PC-3 (cell line): ENCODE measurements around the gene ZNF708. TPM values are rescaled to one million over a fixed set of nuclear protein-coding genes. Genes with fewer than 3 reads are reported as not detected.
"Not testable (repeated sequence)": the region's sequence is repeated elsewhere in the genome, so short reads cannot be mapped to it uniquely, and the experiment has no call there.

ENCODE experiments used
- ATAC-seq: fragments of 200-7000 bp; cut with Tn5 transposase; 2 replicates; pipeline ENCODE4 v1.9.1; 2020; ENCODE audit warnings: mild to moderate bottlenecking, moderate library complexity
- BruUV-seq: library from RNA; stranded (reverse); fragments of 400-500 nt; replicated peaks from 2 replicates; lab custom pipeline; 2021; lab: Mats Ljungman, UMichigan
- CTCF ChIA-PET: fragments of 300-600 bp; sonication (Branson Sonifier 250); formaldehyde crosslinking; loops from one replicate; lab custom pipeline; 2022; ENCODE audit warnings: antibody characterized with exemption; lab: Charles Lee
- POLR2A ChIA-PET: fragments of 300-600 bp; sonication (Branson Sonifier 250); formaldehyde crosslinking; loops from one replicate; lab custom pipeline; 2022; ENCODE audit warnings: antibody characterized with exemption; ENCODE audit not compliant: unreplicated experiment; lab: Charles Lee
- DNase-seq: peaks from one replicate; pipeline ENCODE4 v3.0.0-alpha.2; 2015
- H2AFZ ChIP-seq: fragments of 300-600 bp; sonication (generic); 2 replicates; pipeline ENCODE4 v1.6.0; 2016; ENCODE audit warnings: antibody characterized with exemption, low read length
- H3F3A ChIP-seq: fragments of 300-600 bp; sonication (generic); one replicate; pipeline ENCODE4 v1.6.0; 2017; ENCODE audit warnings: antibody characterized with exemption, low read length, control low read depth, mild to moderate bottlenecking; ENCODE audit not compliant: unreplicated experiment
- H3K27ac ChIP-seq: fragments of 300-600 bp; sonication (generic); 2 replicates; pipeline ENCODE4 v1.5.1; 2016; ENCODE audit warnings: mild to moderate bottlenecking, low read length
- H3K27me3 ChIP-seq: fragments of 300-600 bp; sonication (generic); 2 replicates; pipeline ENCODE4 v1.6.1; 2016; ENCODE audit warnings: low read length, mixed read lengths
- H3K36me3 ChIP-seq: fragments of 300-600 bp; sonication (generic); 2 replicates; pipeline ENCODE4 v1.6.1; 2016; ENCODE audit warnings: low read depth, mixed run types, low read length, mixed read lengths
- H3K4me1 ChIP-seq: fragments of 300-600 bp; sonication (generic); 2 replicates; pipeline ENCODE4 v1.5.1; 2016; ENCODE audit warnings: low read length; ENCODE audit not compliant: insufficient read depth
- H3K4me2 ChIP-seq: fragments of 300-600 bp; sonication (generic); 2 replicates; pipeline ENCODE4 v1.6.0; 2016; ENCODE audit warnings: low read length
- H3K4me3 ChIP-seq: fragments of 300-600 bp; sonication (generic); 2 replicates; pipeline ENCODE4 v1.5.1; 2016; ENCODE audit warnings: mild to moderate bottlenecking, low read length, mixed read lengths
- H3K79me2 ChIP-seq: fragments of 300-600 bp; sonication (generic); 2 replicates; pipeline ENCODE4 v1.6.1; 2017; ENCODE audit warnings: low read length, mixed read lengths
- H3K9ac ChIP-seq: fragments of 300-600 bp; sonication (generic); 2 replicates; pipeline ENCODE4 v1.6.0; 2016; ENCODE audit warnings: mild to moderate bottlenecking, low read length
- H3K9me2 ChIP-seq: fragments of 300-600 bp; sonication (generic); replicated peaks from 2 replicates; pipeline ENCODE4 v1.6.1; 2016; ENCODE audit warnings: mixed run types, low read length, mixed read lengths
- H3K9me3 ChIP-seq: fragments of 300-600 bp; sonication (generic); 2 replicates; pipeline ENCODE4 v1.6.1; 2016; ENCODE audit warnings: low read length, mixed read lengths
- H4K20me1 ChIP-seq: fragments of 300-600 bp; sonication (generic); 2 replicates; pipeline ENCODE4 v1.6.1; 2016; ENCODE audit warnings: low read length, mixed read lengths
- EZH2 ChIP-seq: fragments of 300-600 bp; sonication (generic); IDR thresholded peaks from one replicate; pipeline ENCODE4 v1.6.1; 2017; ENCODE audit warnings: antibody characterized with exemption, mild to moderate bottlenecking, low read length; ENCODE audit not compliant: unreplicated experiment
- EZH2phosphoT487 ChIP-seq: fragments of 300-600 bp; sonication (generic); IDR thresholded peaks from 2 replicates; pipeline ENCODE4 v1.6.1; 2018; ENCODE audit warnings: mild to moderate bottlenecking, antibody characterized with exemption, low read length, borderline replicate concordance
- intact Hi-C: fragments of 100-400 bp; cut with micrococcal nuclease; formaldehyde crosslinking; loops from 2 replicates; pipeline ENCODE4 v1.9.0; 2023
- total RNA-seq: library from RNA; depleted of rRNA; stranded (reverse); fragments of >200 nt; gene quantifications from 2 replicates; pipeline ENCODE4 v1.2.3, GENCODE V29; 2014
- TF ChIP-seq, protein P1 (sequence below): fragments of 300-600 bp; sonication (generic); conservative IDR thresholded peaks from 2 replicates; pipeline ENCODE4 v1.5.1; 2017; ENCODE audit warnings: antibody characterized with exemption, low read depth, mild to moderate bottlenecking, low read length

Gene ZNF708
- total RNA-seq, 1 experiment from 2014 or later: 4.2 TPM

DNA sequence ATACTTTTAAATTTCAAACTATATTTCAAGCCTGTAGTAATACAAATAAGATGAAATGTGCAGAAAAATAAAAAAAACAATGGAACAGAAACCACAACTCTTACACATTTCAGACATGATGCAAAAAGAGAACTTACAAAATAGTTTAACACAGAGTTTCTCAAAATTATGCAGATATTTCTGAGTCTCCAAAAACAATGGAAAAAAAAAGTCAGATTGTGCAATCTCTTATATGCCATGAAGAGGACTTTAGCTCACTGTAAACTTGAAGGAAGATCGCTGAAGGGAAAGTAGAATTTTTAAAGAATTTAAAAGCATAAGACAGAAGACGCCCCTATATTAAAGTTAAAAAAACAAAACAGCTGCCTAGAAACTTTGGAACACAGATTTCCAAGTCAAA lies 20.4 kb downstream of the ZNF708 start:
- ChIA-PET POLR2A (no interaction called here), CTCF (no interaction called here)
- no TSS peak for BruUV-seq
- Histone ChIP-seq H3K4me3 (no peak overlapping the region), H3K36me3 (peaks cover 75% of the 10 kb centered on the region), H4K20me1 (no peaks in the 10 kb centered on the region), H3K4me1 (no peaks in the 10 kb centered on the region), H3K27me3 (no peaks in the 10 kb centered on the region), H3K9ac (no peak overlapping the region), H3K9me3 (peaks cover 18% of the 10 kb centered on the region), H3K9me2 (no peaks in the 10 kb centered on the region), H3K79me2 (no peaks in the 10 kb centered on the region; the same call in 1 of the 2 replicates), H3K27ac (no peak overlapping the region), H2AFZ (no peak overlapping the region), H3K4me2 (no peak overlapping the region), H3F3A (no peaks in the 10 kb centered on the region)
- no peak for TF ChIP-seq EZH2phosphoT487
- no peak for TF ChIP-seq EZH2
- TF ChIP-seq, protein P1, sequence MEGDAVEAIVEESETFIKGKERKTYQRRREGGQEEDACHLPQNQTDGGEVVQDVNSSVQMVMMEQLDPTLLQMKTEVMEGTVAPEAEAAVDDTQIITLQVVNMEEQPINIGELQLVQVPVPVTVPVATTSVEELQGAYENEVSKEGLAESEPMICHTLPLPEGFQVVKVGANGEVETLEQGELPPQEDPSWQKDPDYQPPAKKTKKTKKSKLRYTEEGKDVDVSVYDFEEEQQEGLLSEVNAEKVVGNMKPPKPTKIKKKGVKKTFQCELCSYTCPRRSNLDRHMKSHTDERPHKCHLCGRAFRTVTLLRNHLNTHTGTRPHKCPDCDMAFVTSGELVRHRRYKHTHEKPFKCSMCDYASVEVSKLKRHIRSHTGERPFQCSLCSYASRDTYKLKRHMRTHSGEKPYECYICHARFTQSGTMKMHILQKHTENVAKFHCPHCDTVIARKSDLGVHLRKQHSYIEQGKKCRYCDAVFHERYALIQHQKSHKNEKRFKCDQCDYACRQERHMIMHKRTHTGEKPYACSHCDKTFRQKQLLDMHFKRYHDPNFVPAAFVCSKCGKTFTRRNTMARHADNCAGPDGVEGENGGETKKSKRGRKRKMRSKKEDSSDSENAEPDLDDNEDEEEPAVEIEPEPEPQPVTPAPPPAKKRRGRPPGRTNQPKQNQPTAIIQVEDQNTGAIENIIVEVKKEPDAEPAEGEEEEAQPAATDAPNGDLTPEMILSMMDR: no peak
- intact Hi-C loops: no loop called here
- no peak for DNase-seq
- no peak for ATAC-seq

DNA sequence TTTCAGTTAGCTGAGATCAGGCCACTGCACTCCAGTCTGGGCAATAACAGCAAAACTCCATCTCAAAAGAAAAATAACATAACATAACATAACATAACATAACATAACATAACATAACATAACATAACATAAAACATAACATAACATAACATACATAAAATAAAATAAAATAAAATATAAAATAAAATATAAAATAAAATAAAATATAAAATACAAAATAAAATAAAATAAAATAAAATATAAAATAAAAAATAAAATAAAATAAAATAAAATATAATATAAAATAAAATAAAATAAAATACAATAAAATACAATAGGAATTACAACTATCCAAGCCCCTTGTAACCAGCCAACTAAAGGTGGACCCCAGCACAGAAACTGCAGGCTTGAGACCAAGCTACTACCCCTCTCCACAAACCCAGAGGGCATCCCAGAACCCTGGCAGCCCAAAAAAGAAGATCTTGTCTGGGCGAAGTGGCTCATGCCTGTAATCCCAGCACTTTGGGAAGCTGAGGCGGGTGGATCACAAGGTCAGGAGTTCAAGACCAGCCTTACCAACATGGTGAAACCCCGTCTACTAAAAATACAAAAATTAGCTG lies 22.2 kb downstream of the ZNF708 start:
- H3K27me3 ChIP-seq, ATAC-seq, CTCF ChIA-PET, POLR2A ChIA-PET, H3K27ac ChIP-seq, H3K4me3 ChIP-seq, H3K9me2 ChIP-seq, H2AFZ ChIP-seq, H3K4me1 ChIP-seq, DNase-seq, intact Hi-C loops, H3K4me2 ChIP-seq, BruUV-seq, H3K79me2 ChIP-seq, H4K20me1 ChIP-seq, H3K9ac ChIP-seq, H3F3A ChIP-seq: not testable (repeated sequence)
- Histone ChIP-seq H3K9me3 (peaks cover 18% of the 10 kb centered on the region), H3K36me3 (peaks cover 80% of the 10 kb centered on the region)

DNA sequence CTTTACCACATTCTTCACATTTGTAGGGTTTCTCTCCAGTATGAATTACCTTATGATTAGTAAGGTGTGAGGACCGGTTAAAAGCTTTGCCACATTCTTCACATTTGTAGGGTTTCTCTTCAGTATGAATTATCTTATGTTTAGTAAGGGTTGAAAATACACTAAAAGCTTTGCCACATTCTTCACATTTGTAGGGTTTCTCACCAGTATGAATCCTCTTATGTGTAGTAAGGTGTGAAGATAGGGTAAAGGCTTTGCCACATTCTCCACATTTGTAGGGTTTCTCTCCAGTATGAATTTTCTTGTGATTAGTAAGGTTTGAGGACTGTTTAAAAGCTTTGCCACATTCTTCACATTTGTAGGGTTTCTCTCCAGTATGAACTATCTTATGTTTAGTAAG lies 35.4 kb downstream of the ZNF708 start:
- CTCF ChIA-PET, ATAC-seq, DNase-seq, H3K9ac ChIP-seq, POLR2A ChIA-PET, H3F3A ChIP-seq, H3K4me2 ChIP-seq, H2AFZ ChIP-seq, H3K4me1 ChIP-seq, H3K4me3 ChIP-seq, BruUV-seq, H3K79me2 ChIP-seq, H4K20me1 ChIP-seq, H3K27me3 ChIP-seq, intact Hi-C loops, H3K27ac ChIP-seq, H3K9me2 ChIP-seq: not testable (repeated sequence)
- Histone ChIP-seq H3K9me3 (peaks cover 56% of the 10 kb centered on the region), H3K36me3 (peaks cover 75% of the 10 kb centered on the region)

DNA sequence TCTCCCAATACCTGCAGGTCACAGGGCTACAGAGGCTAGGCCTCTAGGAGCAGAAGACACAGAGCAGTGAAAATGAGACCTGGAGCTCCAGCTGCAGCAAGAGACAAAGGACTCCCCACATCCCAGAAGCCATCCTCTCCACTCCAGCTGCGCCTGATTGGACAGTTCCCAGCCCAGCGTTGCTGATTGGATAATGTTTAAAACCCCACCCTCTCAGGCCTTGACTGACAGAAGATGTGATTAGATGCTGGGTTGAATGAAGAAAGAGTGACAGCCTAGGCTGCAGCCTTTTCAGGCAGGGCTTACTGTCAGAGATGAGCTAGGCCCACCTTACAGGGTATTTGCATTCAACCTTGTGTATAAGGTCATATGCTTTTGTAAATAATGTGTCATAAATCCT lies 59.4 kb downstream of the ZNF708 start:
- Histone ChIP-seq H3K9ac (no peak overlapping the region), H2AFZ (no peak overlapping the region), H3K4me1 (no peaks in the 10 kb centered on the region), H3K79me2 (no peaks in the 10 kb centered on the region), H3K36me3 (no peaks in the 10 kb centered on the region; the same call in 1 of the 2 replicates), H3K27me3 (no peaks in the 10 kb centered on the region), H3F3A (no peaks in the 10 kb centered on the region), H3K9me2 (no peaks in the 10 kb centered on the region), H3K27ac (no peak overlapping the region), H3K9me3 (0 out of 2 replicates have a peak, but pooled peaks cover 5% of the 10 kb centered on the region), H3K4me2 (no peak overlapping the region), H3K4me3 (no peak overlapping the region), H4K20me1 (no peaks in the 10 kb centered on the region)
- TF ChIP-seq EZH2phosphoT487: no peak
- TF ChIP-seq EZH2: no peak
- TF ChIP-seq, protein P1: no peak
- ChIA-PET CTCF (no interaction called here), POLR2A (no interaction called here)
- no TSS peak for BruUV-seq
- intact Hi-C loops: no loop called here
- DNase-seq (no peak), ATAC-seq (no peak)
